ENCODE data around the gene TSEN34. TPM values are rescaled to one million over a fixed set of nuclear protein-coding genes. Genes with fewer than 3 reads are reported as not detected.
A peak's percentile ranks its signal among the peaks of the same experiment; 100 is the strongest.

Gene TSEN34
- polyA plus RNA-seq (ENCODE audit: insufficient read length in 3 of 3), result 10 to 100 TPM; 48.5 to 70.9 (median 67.9) TPM
- long read RNA-seq, donor 1, transcript TSEN34-201 (5 exons, 2,294 nt), result minor isoform, 15 of 62 reads
- long read RNA-seq, donor 1, transcript TSEN34-203 (4 exons, 1,349 nt), result major isoform, 33 of 62 reads
- long read RNA-seq, donor 1, partial matches to known transcripts, result 8 of 62 reads
- long read RNA-seq, donor 1, other reads (novel, unspliced or antisense), result 0 of 62 reads
- long read RNA-seq, donor 2, transcript TSEN34-203 (4 exons, 1,349 nt), result major isoform, 38 of 77 reads
- long read RNA-seq, donor 2, transcript TSEN34-201 (5 exons, 2,294 nt), result minor isoform, 31 of 77 reads
- long read RNA-seq, donor 2, partial matches to known transcripts, result 6 of 77 reads
- long read RNA-seq, donor 2, other reads (novel, unspliced or antisense), result 0 of 77 reads
- long read RNA-seq, donor 3, transcript TSEN34-203 (4 exons, 1,349 nt), result major isoform, 20 of 46 reads
- long read RNA-seq, donor 3, transcript TSEN34-201 (5 exons, 2,294 nt), result minor isoform, 11 of 46 reads
- long read RNA-seq, donor 3, partial matches to known transcripts, result 11 of 46 reads
- long read RNA-seq, donor 3, other reads (novel, unspliced or antisense), result 0 of 46 reads
- long read RNA-seq, donor 4, transcript TSEN34-203 (4 exons, 1,349 nt), result major isoform, 41 of 68 reads
- long read RNA-seq, donor 4, transcript TSEN34-207 (3 exons, 2,372 nt), result minor isoform, 7 of 68 reads
- long read RNA-seq, donor 4, transcript TSEN34-201 (5 exons, 2,294 nt), result minor isoform, 20 of 68 reads
- long read RNA-seq, donor 4, partial matches to known transcripts, result 0 of 68 reads
- long read RNA-seq, donor 4, other reads (novel, unspliced or antisense), result 0 of 68 reads
- long read RNA-seq, donor 5, transcript TSEN34-201 (5 exons, 2,294 nt), result minor isoform, 5 of 33 reads
- long read RNA-seq, donor 5, transcript TSEN34-203 (4 exons, 1,349 nt), result major isoform, 24 of 33 reads
- long read RNA-seq, donor 5, partial matches to known transcripts, result 0 of 33 reads
- long read RNA-seq, donor 5, other reads (novel, unspliced or antisense), result 0 of 33 reads
- long read RNA-seq, donor 6, transcript TSEN34-201 (5 exons, 2,294 nt), result minor isoform, 12 of 43 reads
- long read RNA-seq, donor 6, transcript TSEN34-203 (4 exons, 1,349 nt), result major isoform, 22 of 43 reads
- long read RNA-seq, donor 6, partial matches to known transcripts, result 6 of 43 reads
- long read RNA-seq, donor 6, other reads (novel, unspliced or antisense), result 0 of 43 reads
- long read RNA-seq, donor 7, transcript TSEN34-203 (4 exons, 1,349 nt), result major isoform, 28 of 63 reads
- long read RNA-seq, donor 7, transcript TSEN34-201 (5 exons, 2,294 nt), result minor isoform, 14 of 63 reads
- long read RNA-seq, donor 7, partial matches to known transcripts, result 16 of 63 reads
- long read RNA-seq, donor 7, other reads (novel, unspliced or antisense), result 0 of 63 reads
- long read RNA-seq, donor 8, transcript TSEN34-201 (5 exons, 2,294 nt), result minor isoform, 5 of 21 reads
- long read RNA-seq, donor 8, transcript TSEN34-203 (4 exons, 1,349 nt), result major isoform, 15 of 21 reads
- long read RNA-seq, donor 8, partial matches to known transcripts, result 0 of 21 reads
- long read RNA-seq, donor 8, other reads (novel, unspliced or antisense), result 0 of 21 reads
- long read RNA-seq, donor 9, transcript TSEN34-201 (5 exons, 2,294 nt), result minor isoform, 20 of 73 reads
- long read RNA-seq, donor 9, transcript TSEN34-203 (4 exons, 1,349 nt), result major isoform, 34 of 73 reads
- long read RNA-seq, donor 9, partial matches to known transcripts, result 17 of 73 reads
- long read RNA-seq, donor 9, other reads (novel, unspliced or antisense), result 0 of 73 reads
- long read RNA-seq, donor 10, transcript TSEN34-203 (4 exons, 1,349 nt), result major isoform, 24 of 53 reads
- long read RNA-seq, donor 10, transcript TSEN34-201 (5 exons, 2,294 nt), result minor isoform, 12 of 53 reads
- long read RNA-seq, donor 10, partial matches to known transcripts, result 16 of 53 reads
- long read RNA-seq, donor 10, other reads (novel, unspliced or antisense), result 0 of 53 reads
- long read RNA-seq, donor 11, transcript TSEN34-201 (5 exons, 2,294 nt), result minor isoform, 20 of 47 reads
- long read RNA-seq, donor 11, transcript TSEN34-203 (4 exons, 1,349 nt), result major isoform, 23 of 47 reads
- long read RNA-seq, donor 11, partial matches to known transcripts, result 0 of 47 reads
- long read RNA-seq, donor 11, other reads (novel, unspliced or antisense), result 0 of 47 reads
- long read RNA-seq, donor 12, transcript TSEN34-207 (3 exons, 2,372 nt), result minor isoform, 5 of 88 reads
- long read RNA-seq, donor 12, transcript TSEN34-201 (5 exons, 2,294 nt), result minor isoform, 33 of 88 reads
- long read RNA-seq, donor 12, transcript TSEN34-203 (4 exons, 1,349 nt), result major isoform, 39 of 88 reads
- long read RNA-seq, donor 12, partial matches to known transcripts, result 10 of 88 reads
- long read RNA-seq, donor 12, other reads (novel, unspliced or antisense), result 0 of 88 reads
- long read RNA-seq, donor 13, transcript TSEN34-201 (5 exons, 2,294 nt), result minor isoform, 5 of 22 reads
- long read RNA-seq, donor 13, transcript TSEN34-203 (4 exons, 1,349 nt), result major isoform, 15 of 22 reads
- long read RNA-seq, donor 13, partial matches to known transcripts, result 0 of 22 reads
- long read RNA-seq, donor 13, other reads (novel, unspliced or antisense), result 0 of 22 reads
- long read RNA-seq, donor 14, transcript TSEN34-201 (5 exons, 2,294 nt), result minor isoform, 23 of 83 reads
- long read RNA-seq, donor 14, transcript TSEN34-203 (4 exons, 1,349 nt), result major isoform, 35 of 83 reads
- long read RNA-seq, donor 14, transcript TSEN34-207 (3 exons, 2,372 nt), result minor isoform, 7 of 83 reads
- long read RNA-seq, donor 14, partial matches to known transcripts, result 18 of 83 reads
- long read RNA-seq, donor 14, other reads (novel, unspliced or antisense), result 0 of 83 reads
- long read RNA-seq, donor 15, transcript TSEN34-202 (5 exons, 1,548 nt), result minor isoform, 8 of 57 reads
- long read RNA-seq, donor 15, transcript TSEN34-203 (4 exons, 1,349 nt), result major isoform, 33 of 57 reads
- long read RNA-seq, donor 15, transcript TSEN34-201 (5 exons, 2,294 nt), result minor isoform, 13 of 57 reads
- long read RNA-seq, donor 15, partial matches to known transcripts, result 0 of 57 reads
- long read RNA-seq, donor 15, other reads (novel, unspliced or antisense), result 0 of 57 reads
- long read RNA-seq, donor 16, transcript TSEN34-201 (5 exons, 2,294 nt), result minor isoform, 18 of 63 reads
- long read RNA-seq, donor 16, transcript TSEN34-203 (4 exons, 1,349 nt), result major isoform, 37 of 63 reads
- long read RNA-seq, donor 16, partial matches to known transcripts, result 5 of 63 reads
- long read RNA-seq, donor 16, other reads (novel, unspliced or antisense), result 0 of 63 reads

GRCh38 chr19:54191011-54191810 is at the start of gene TSEN34:
Gene TSEN34 (plus strand): TSS chr19:54191308. CDS start chr19:54191365, 57 bp downstream.
- peak; percentile 90 for DNase-seq

DNA sequence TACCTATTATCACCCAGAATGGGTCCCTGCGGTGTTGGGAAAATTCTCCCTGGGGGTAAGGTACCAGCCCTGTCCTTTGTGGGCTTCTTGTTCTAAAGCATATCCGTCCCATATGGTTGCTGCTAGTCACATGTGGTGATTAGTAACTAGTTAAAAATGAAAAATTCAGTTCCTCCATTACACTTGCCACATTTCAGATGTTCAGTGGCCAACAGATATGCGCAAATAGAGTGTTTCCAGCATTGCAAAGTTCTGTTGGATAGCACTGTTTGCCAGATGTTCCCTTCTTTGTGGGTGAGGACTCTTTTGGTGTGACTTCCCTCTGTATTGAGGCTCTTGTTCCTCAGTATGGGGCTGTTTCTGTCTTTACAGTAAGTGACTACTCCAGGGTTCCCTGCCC is 49.8 kb upstream of the TSEN34 start:
- DNase-seq, result no peak

GRCh38 chr19:54142166-54142780 is 48.8 kb upstream of the TSEN34 start:
- no peak for DNase-seq

GRCh38 chr19:54145541-54146158 is 45.5 kb upstream of the TSEN34 start:
- no peak for DNase-seq

- DNase-seq, result peak; percentile 70
Observed at GRCh38 chr19:54147676-54148075, 43.4 kb upstream of the TSEN34 start.

- DNase-seq, result no peak
Observed at GRCh38 chr19:54148158-54148557, 43.0 kb upstream of the TSEN34 start.

DNA sequence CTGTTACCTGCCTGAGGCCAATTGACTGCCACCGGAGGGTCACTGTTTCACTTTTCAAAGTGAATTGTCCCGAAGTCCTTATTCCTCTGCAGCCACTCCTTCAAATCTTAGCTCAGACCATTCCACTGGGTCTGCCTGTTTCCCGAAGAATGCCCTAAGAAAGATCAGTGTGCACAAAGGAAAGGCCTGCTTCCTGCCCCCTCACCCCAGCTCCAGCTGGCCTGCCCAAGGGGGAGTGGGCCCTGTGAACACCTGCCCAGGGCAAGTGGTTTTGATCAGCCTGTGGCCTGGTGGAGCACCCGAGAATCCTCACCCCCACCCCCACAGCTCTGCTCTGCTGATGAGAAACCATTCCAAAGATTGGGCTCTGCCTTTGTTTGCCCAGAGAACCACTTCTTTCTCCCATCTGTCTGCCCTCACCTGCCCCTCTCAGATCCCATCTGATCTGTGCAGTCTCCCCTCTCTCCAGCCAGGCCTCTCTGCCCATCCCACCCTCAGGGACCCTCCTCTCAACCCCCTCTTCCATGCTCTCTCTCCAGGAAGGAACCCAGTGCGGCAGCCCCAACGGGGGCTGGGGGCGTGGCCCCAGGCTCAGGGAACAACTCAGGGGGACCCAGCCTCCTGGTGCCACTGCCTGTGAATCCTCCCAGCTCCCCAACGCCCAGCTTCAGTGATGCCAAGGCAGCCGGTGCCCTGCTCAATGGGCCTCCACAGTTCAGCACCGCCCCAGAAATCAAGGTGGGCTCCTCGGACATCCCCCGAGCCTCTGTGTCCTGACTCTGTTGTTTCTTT is 41.9 kb upstream of the TSEN34 start:
- DNase-seq, result no peak

- DNase-seq, result no peak
Observed at GRCh38 chr19:54151362-54152035, 39.6 kb upstream of the TSEN34 start.

DNA sequence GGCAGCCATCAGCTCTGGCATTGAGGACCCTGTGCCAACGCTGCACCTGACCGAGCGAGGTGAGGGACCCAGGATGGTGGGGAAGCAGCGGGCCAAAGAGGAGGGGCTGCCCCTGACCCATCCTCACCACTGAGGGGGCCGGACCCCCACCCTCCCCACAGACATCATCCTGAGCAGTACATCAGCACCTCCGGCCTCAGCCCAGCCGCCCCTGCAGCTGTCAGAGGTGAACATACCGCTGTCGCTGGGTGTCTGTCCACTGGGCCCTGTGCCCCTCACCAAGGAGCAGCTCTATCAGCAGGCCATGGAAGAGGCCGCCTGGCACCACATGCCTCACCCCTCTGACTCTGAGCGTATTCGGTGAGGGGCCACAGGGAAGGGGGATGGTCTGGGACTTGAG is 38.8 kb upstream of the TSEN34 start:
- DNase-seq, result no peak

GRCh38 chr19:54152878-54153524 is 38.1 kb upstream of the TSEN34 start:
- no peak for DNase-seq

GRCh38 chr19:54153731-54154326 is 37.3 kb upstream of the TSEN34 start:
- DNase-seq, result no peak

GRCh38 chr19:54154603-54155345 is 36.3 kb upstream of the TSEN34 start:
- DNase-seq, result no peak
